Measurements from ENCODE around the gene PIM3.
"Not testable (repeated sequence)": the region's sequence is repeated elsewhere in the genome, so short reads cannot be mapped to it uniquely, and the experiment has no call there.

PIM3 gene

DNA sequence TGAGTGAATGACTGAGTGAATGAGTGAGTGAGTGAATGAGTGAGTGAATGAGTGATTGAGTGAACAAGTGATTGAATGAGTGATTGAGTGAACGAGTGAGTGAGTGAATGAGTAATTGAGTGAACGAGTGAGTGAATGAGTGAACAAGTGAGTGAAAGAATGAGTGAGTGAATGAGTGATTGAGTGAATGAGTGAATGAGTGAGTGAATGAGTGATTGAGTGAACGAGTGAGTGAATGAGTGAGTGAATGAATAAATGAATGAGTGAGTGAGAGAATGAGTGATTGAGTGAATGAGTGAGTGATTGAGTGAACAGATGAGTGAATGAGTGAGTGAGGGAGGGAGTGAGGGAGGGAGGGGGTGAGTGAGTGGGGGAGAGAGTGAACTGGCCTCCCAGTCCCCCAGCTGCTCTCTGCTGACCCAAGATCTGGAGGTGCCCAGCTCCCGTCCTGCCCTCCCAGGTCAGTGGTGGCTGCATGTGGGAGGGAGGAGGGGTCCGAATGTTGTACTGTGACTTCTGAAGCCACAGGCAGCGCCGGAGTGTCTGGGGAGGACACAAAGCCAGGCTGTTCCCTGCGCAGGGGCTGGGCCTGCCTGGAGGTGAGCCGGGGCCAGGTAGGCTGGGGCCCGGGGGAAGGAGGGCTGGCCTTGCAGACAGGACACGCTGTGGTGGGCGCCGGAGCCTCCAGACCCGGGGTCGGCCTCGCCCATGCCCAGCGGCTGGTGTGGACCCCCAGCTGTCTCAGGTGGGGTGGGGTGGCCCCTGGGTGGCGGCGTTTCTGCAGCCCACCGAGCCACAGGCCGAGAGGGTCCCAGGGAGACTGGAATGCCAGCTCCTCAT lies 17.8 kb upstream of the PIM3 start:
- no peak for TF ChIP-seq CTCF (conservative IDR thresholded peaks at IDR 0.05; ENCODE audit: low read depth, low read length)
- Histone ChIP-seq H3K4me3 (IDR thresholded peaks at IDR 0.05; ENCODE audit: insufficient read depth, low read depth, low read length) (no peak overlapping the region), H3K79me2 (ENCODE audit: insufficient read depth, low read depth) (no peaks in the 10 kb centered on the region), H3K9ac (no peak overlapping the region), H3K4me1 (ENCODE audit: low read depth, poor library complexity, severe bottlenecking) (peaks cover 6% of the 10 kb centered on the region), H4K20me1 (ENCODE audit: insufficient read depth) (no peaks in the 10 kb centered on the region), H3K36me3 (ENCODE audit: insufficient read depth) (no peaks in the 10 kb centered on the region), H3K27ac (no peak overlapping the region), H3K4me2 (no peak overlapping the region), H2AFZ (ENCODE audit: low read depth) (no peak overlapping the region), H3K27me3 (ENCODE audit: insufficient read depth, low read depth) (no peaks in the 10 kb centered on the region)

DNA sequence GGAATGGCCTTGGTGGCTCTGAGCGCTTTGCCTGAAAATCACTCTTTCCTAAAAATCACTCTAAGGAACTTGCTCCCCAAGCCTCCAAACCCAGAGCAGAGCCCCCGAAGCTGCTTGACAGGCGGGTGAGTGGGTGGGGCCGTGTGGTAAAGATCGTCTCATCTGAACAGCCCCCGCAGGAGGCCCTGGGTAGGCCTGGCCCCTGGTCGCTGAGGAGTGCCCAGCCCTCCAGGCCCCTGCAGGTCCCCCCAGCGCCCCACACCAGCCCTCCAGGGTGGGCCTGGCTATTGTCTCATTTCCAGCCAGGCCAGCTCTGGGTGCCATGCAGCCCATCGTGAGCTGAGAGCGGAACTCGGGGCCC lies 17.2 kb upstream of the PIM3 start:
- Histone ChIP-seq H3K4me3 (IDR thresholded peaks at IDR 0.05; ENCODE audit: insufficient read depth, low read depth, low read length) (no peak overlapping the region), H4K20me1 (ENCODE audit: insufficient read depth) (no peaks in the 10 kb centered on the region), H3K27me3 (ENCODE audit: insufficient read depth, low read depth) (no peaks in the 10 kb centered on the region), H3K4me2 (no peak overlapping the region), H3K36me3 (ENCODE audit: insufficient read depth) (no peaks in the 10 kb centered on the region), H3K4me1 (ENCODE audit: low read depth, poor library complexity, severe bottlenecking) (peaks cover 6% of the 10 kb centered on the region), H3K9ac (no peak overlapping the region), H3K27ac (no peak overlapping the region), H3K79me2 (ENCODE audit: insufficient read depth, low read depth) (no peaks in the 10 kb centered on the region), H2AFZ (ENCODE audit: low read depth) (no peak overlapping the region)
- no peak for TF ChIP-seq CTCF (conservative IDR thresholded peaks at IDR 0.05; ENCODE audit: low read depth, low read length)

- H3K79me2 ChIP-seq (ENCODE audit: insufficient read depth, low read depth), result no peaks in the 10 kb centered on the region
- no peaks in the 10 kb centered on the region for H4K20me1 ChIP-seq (ENCODE audit: insufficient read depth)
- no peak overlapping the region for H3K27ac ChIP-seq
- TF ChIP-seq CTCF (conservative IDR thresholded peaks at IDR 0.05; ENCODE audit: low read depth, low read length), result no peak
- no peaks in the 10 kb centered on the region for H3K36me3 ChIP-seq (ENCODE audit: insufficient read depth)
- H3K9ac ChIP-seq, result no peak overlapping the region
- H3K4me2 ChIP-seq, result no peak overlapping the region
- H2AFZ ChIP-seq (ENCODE audit: low read depth), result no peak overlapping the region
- peaks cover 6% of the 10 kb centered on the region for H3K4me1 ChIP-seq (ENCODE audit: low read depth, poor library complexity, severe bottlenecking)
- H3K4me3 ChIP-seq (IDR thresholded peaks at IDR 0.05; ENCODE audit: insufficient read depth, low read depth, low read length), result no peak overlapping the region
- H3K27me3 ChIP-seq (ENCODE audit: insufficient read depth, low read depth), result no peaks in the 10 kb centered on the region
Measured at GRCh38 chr22:49943771-49944398, 16.7 kb upstream of the PIM3 start.

GRCh38 chr22:49944399-49944891 lies 16.1 kb upstream of the PIM3 start:
- Histone ChIP-seq H3K4me1 (ENCODE audit: low read depth, poor library complexity, severe bottlenecking) (peaks cover 6% of the 10 kb centered on the region), H3K4me3 (IDR thresholded peaks at IDR 0.05; ENCODE audit: insufficient read depth, low read depth, low read length) (no peak overlapping the region), H2AFZ (ENCODE audit: low read depth) (no peak overlapping the region), H3K79me2 (ENCODE audit: insufficient read depth, low read depth) (no peaks in the 10 kb centered on the region), H3K4me2 (no peak overlapping the region), H3K27me3 (ENCODE audit: insufficient read depth, low read depth) (no peaks in the 10 kb centered on the region), H3K36me3 (ENCODE audit: insufficient read depth) (no peaks in the 10 kb centered on the region), H3K9ac (no peak overlapping the region), H4K20me1 (ENCODE audit: insufficient read depth) (no peaks in the 10 kb centered on the region), H3K27ac (no peak overlapping the region)
- no peak for TF ChIP-seq CTCF (conservative IDR thresholded peaks at IDR 0.05; ENCODE audit: low read depth, low read length)

DNA sequence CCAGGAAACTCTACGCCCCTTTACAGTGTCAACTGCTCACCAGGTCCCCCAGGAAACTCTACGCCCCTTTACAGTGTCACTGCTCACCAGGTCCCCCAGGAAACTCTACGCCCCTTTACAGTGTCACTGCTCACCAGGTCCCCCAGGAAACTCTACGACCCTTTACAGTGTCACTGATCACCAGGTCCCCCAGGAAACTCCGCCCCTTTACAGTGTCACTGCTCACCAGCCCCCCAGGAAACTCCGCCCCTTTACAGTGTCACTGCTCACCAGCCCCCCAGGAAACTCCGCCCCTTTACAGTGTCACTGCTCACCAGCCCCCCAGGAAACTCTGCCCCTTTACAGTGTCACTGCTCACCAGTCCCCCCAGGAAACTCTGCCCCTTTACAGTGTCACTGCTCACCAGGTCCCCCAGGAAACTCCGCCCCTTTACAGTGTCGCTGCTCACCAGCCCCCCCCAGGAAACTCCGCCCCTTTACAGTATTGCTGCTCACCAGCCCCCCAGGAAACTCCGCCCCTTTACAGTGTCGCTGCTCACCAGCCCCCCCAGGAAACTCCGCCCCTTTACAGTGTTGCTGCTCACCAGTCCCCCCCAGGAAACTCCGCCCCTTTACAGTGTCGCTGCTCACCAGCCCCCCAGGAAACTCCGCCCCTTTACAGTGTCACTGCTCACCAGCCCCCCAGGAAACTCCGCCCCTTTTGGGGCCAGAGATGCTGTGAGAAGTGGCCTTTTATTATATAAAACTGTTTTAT lies 15.4 kb upstream of the PIM3 start:
- not testable (repeated sequence) for H3K27me3 ChIP-seq (ENCODE audit: insufficient read depth, low read depth); H4K20me1 ChIP-seq (ENCODE audit: insufficient read depth); H3K4me2 ChIP-seq; H3K9ac ChIP-seq; H3K4me1 ChIP-seq (ENCODE audit: low read depth, poor library complexity, severe bottlenecking); H3K36me3 ChIP-seq (ENCODE audit: insufficient read depth); H3K4me3 ChIP-seq (IDR thresholded peaks at IDR 0.05; ENCODE audit: insufficient read depth, low read depth, low read length); H3K79me2 ChIP-seq (ENCODE audit: insufficient read depth, low read depth); H3K27ac ChIP-seq
- H2AFZ ChIP-seq (ENCODE audit: low read depth), result peak overlapping the region; percentile 30; the same call in 1 of the 2 replicates
